NCI-H2196 (cell line): ENCODE results near the gene MBNL2.
"Not testable (repeated sequence)": the region's sequence is repeated elsewhere in the genome, so short reads cannot be mapped to it uniquely, and the experiment has no call there.

Source experiments
- DNase-seq: peaks from one replicate; lab custom pipeline; 2025; ENCODE audit not compliant: unreplicated experiment; lab: John Stamatoyannopoulos, UW

The MBNL2 gene

GRCh38 chr13:97207252-97207651, 14.9 kb upstream of the MBNL2 start:
- DNase-seq, result not testable (repeated sequence)

- DNase-seq, result no peak
These were observed 10.8 kb upstream of the MBNL2 start for GRCh38 chr13:97211300-97211699.

- DNase-seq, result no peak
These were observed 10.1 kb upstream of the MBNL2 start for GRCh38 chr13:97212004-97212403.

- DNase-seq, result no peak
These were observed 9.5 kb upstream of the MBNL2 start for GRCh38 chr13:97212601-97213040.

- DNase-seq, result no peak
These were observed 7.2 kb upstream of the MBNL2 start for GRCh38 chr13:97214921-97215320.

GRCh38 chr13:97215325-97215724, 6.8 kb upstream of the MBNL2 start:
- DNase-seq, result no peak

GRCh38 chr13:97219226-97219625, 2.9 kb upstream of the MBNL2 start:
- DNase-seq, result no peak

GRCh38 chr13:97220151-97220900, 1.8 kb upstream of the MBNL2 start:
- DNase-seq, result no peak

GRCh38 chr13:97221046-97221445, 1.1 kb upstream of the MBNL2 start:
- no peak for DNase-seq

GRCh38 chr13:97221466-97221865, 667 bp upstream of the MBNL2 start:
- DNase-seq, result no peak

- DNase-seq, result no peak
These were observed 1.0 kb downstream of the MBNL2 start for GRCh38 chr13:97223037-97223710.

- no peak for DNase-seq
These were observed 1.8 kb downstream of the MBNL2 start for GRCh38 chr13:97223711-97224541.

GRCh38 chr13:97224544-97225300, 2.6 kb downstream of the MBNL2 start:
- no peak for DNase-seq

- DNase-seq, result no peak
These were observed 3.4 kb downstream of the MBNL2 start for GRCh38 chr13:97225533-97225932.

GRCh38 chr13:97226013-97226412, 3.9 kb downstream of the MBNL2 start:
- no peak for DNase-seq

GRCh38 chr13:97226788-97227627, 4.9 kb downstream of the MBNL2 start:
- no peak for DNase-seq

- no peak for DNase-seq
These were observed 6.9 kb downstream of the MBNL2 start for GRCh38 chr13:97228850-97229521.

GRCh38 chr13:97229699-97230098, 7.6 kb downstream of the MBNL2 start:
- DNase-seq, result no peak

GRCh38 chr13:97231118-97231828, 9.1 kb downstream of the MBNL2 start:
- DNase-seq, result no peak
